ENCODE results near the gene VASH2. TPM values are rescaled to one million over a fixed set of nuclear protein-coding genes. Genes with fewer than 3 reads are reported as not detected.

VASH2 gene
- total RNA-seq, 3 donors from 2014 or later: 2.3 to 4.0 (median 2.9) TPM

DNA sequence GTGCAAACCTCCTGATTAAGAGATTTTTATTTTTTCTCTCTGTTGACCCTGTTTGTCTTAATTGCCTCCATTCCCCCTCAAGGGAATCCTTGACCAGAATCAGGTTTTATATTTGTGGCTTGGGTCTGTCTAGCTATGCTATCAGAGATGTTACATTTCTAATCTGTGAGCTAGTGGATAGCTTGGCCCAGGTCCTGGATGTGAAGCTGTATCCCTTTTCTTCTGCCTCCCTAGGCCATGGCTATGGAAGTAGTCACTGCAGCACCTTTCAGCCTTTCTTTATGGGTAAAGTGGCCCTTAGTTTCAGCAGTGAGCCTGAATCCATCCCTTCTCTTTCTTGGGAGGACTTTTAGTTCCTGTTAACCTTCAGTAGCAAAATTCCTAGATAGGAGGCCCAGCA lies 82.3 kb downstream of the VASH2 start:
- Histone ChIP-seq H3K27ac (no peak overlapping the region), H3K4me1 (no peaks in the 10 kb centered on the region), H3K36me3 (no peaks in the 10 kb centered on the region), H3K4me3 (no peak overlapping the region), H3K27me3 (peaks cover 0 to 4% of the 10 kb centered on the region in 2 donors), H3K9me3 (no peaks in the 10 kb centered on the region)
- intact Hi-C loops (cut with DNase I; ENCODE audit: low total_unique reads): no loop called here
- no peak for TF ChIP-seq POLR2AphosphoS5 (IDR thresholded peaks at IDR 0.05)
- TF ChIP-seq, protein P1, sequence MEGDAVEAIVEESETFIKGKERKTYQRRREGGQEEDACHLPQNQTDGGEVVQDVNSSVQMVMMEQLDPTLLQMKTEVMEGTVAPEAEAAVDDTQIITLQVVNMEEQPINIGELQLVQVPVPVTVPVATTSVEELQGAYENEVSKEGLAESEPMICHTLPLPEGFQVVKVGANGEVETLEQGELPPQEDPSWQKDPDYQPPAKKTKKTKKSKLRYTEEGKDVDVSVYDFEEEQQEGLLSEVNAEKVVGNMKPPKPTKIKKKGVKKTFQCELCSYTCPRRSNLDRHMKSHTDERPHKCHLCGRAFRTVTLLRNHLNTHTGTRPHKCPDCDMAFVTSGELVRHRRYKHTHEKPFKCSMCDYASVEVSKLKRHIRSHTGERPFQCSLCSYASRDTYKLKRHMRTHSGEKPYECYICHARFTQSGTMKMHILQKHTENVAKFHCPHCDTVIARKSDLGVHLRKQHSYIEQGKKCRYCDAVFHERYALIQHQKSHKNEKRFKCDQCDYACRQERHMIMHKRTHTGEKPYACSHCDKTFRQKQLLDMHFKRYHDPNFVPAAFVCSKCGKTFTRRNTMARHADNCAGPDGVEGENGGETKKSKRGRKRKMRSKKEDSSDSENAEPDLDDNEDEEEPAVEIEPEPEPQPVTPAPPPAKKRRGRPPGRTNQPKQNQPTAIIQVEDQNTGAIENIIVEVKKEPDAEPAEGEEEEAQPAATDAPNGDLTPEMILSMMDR (IDR thresholded peaks at IDR 0.05): no peak
- TF ChIP-seq POLR2A (IDR thresholded peaks at IDR 0.05): no peak
- no peak for DNase-seq (ENCODE audit: low spot score in 2 of 2)

DNA sequence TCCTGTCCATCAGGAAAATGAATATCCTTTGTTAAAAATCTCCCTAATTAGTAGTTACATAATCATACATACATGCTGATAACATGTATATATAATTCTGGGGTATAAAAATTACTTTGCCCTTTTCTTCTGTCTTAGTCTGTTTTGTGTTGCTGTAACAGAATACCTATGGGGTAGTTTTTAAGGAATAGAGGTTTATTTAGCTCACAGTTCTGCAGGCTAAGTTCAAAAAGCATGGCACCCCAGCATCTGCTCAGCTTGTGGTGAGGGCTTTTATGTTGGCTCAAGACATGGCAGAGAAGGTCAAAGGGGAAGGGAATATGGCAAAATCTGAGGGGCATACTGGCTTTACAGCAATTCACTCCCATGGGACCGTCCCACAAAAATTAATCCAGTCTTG lies 84.4 kb downstream of the VASH2 start:
- Histone ChIP-seq H3K27ac (no peak overlapping the region), H3K27me3 (no peaks in the 10 kb centered on the region)

DNA sequence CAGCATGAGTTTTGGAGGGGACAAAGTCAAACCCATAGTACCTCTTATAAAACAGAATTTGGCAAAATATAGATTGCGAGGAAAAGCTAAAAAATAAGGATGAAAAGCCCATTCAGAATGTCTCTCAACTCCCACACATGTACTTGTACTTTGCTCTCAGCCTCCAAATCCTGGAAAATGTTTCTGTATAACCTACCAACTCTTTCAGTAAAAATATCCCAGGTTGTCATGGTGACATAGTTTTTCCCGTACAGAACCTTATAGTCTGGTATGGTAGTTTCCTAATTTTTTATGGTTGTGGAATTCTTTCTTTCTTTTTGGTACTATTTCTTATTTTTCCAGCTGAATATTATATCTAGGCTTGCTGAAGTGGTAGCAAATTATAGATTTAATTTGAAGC lies 85.2 kb downstream of the VASH2 start:
- Histone ChIP-seq H3K27ac (no peak overlapping the region), H3K9me3 (no peaks in the 10 kb centered on the region), H3K36me3 (no peaks in the 10 kb centered on the region), H3K27me3 (no peaks in the 10 kb centered on the region), H3K4me1 (no peaks in the 10 kb centered on the region), H3K4me3 (no peak overlapping the region)
- intact Hi-C loops (cut with DNase I; ENCODE audit: low total_unique reads): no loop called here
- DNase-seq (ENCODE audit: low spot score in 2 of 2): no peak
- TF ChIP-seq, protein P1 (IDR thresholded peaks at IDR 0.05): no peak
- TF ChIP-seq POLR2AphosphoS5 (IDR thresholded peaks at IDR 0.05) (no peak), POLR2A (IDR thresholded peaks at IDR 0.05) (no peak)

More for the DNA sequence above, 84.4 kb downstream of the VASH2 start:
- Histone ChIP-seq H3K9me3 (no peaks in the 10 kb centered on the region), H3K4me1 (no peaks in the 10 kb centered on the region), H3K36me3 (no peaks in the 10 kb centered on the region), H3K4me3 (no peak overlapping the region)
- no peak for DNase-seq (ENCODE audit: low spot score in 2 of 2)
- intact Hi-C loops (cut with DNase I; ENCODE audit: low total_unique reads): no loop called here
- no peak for TF ChIP-seq POLR2AphosphoS5 (IDR thresholded peaks at IDR 0.05)
- TF ChIP-seq POLR2A (IDR thresholded peaks at IDR 0.05): no peak
- TF ChIP-seq, protein P1 (IDR thresholded peaks at IDR 0.05): no peak

Other genes with a start within 250 kb of the VASH2 start
- gene NSL1, start 158.8 kb upstream of the VASH2 start, total RNA-seq: 10 to 100 TPM; 28.5 to 47.5 (median 44.6) TPM
- 10 to 100 TPM in 2 of 3 donors, 1 to 10 TPM in 1; 9.2 to 28.6 (median 15.5) TPM for gene TATDN3, start 158.6 kb upstream of the VASH2 start, total RNA-seq
- not detected for gene SPATA45, start 102.9 kb upstream of the VASH2 start, total RNA-seq
- 1 to 10 TPM; 4.0 to 7.9 (median 6.1) TPM for gene FLVCR1, start 92.3 kb upstream of the VASH2 start, total RNA-seq
- 10 to 100 TPM; 60.5 to 84.0 (median 72.4) TPM for gene ANGEL2, start 65.3 kb downstream of the VASH2 start, total RNA-seq
- 10 to 100 TPM; 26.2 to 32.1 (median 28.2) TPM for gene RPS6KC1, start 100.7 kb downstream of the VASH2 start, total RNA-seq

All from breast epithelium (tissue), 4 donors.